Naive thymus-derived CD4-positive, alpha-beta T cell (primary cell): ENCODE measurements around the gene C21orf58. TPM values are rescaled to one million over a fixed set of nuclear protein-coding genes. Genes with fewer than 3 reads are reported as not detected.
A peak's percentile ranks its signal among the peaks of the same experiment; 100 is the strongest.
"Not testable (repeated sequence)": the region's sequence is repeated elsewhere in the genome, so short reads cannot be mapped to it uniquely, and the experiment has no call there.

ENCODE experiments used
- ATAC-seq: fragments of 150-1000 bp; cut with Tn5 transposase; 2 replicates; pipeline ENCODE4 v1.10.0; 2021; ENCODE audit warnings: mild to moderate bottlenecking, moderate library complexity
- CTCF ChIA-PET: fragments of 350-600 bp; sonication (Branson Sonifier 250); formaldehyde crosslinking; loops from one replicate; lab custom pipeline; 2021; ENCODE audit warnings: antibody characterized with exemption; lab: Charles Lee
- POLR2A ChIA-PET: fragments of 350-600 bp; sonication (Branson Sonifier 250); formaldehyde crosslinking; loops from one replicate; lab custom pipeline; 2021; ENCODE audit warnings: antibody characterized with exemption, inconsistent platforms; lab: Charles Lee
- DNase-seq, 9 donors: peaks; one replicate each; pipeline versions ENCODE4 v3.0.0 to v3.0.0-alpha.2; 2020 to 2022; ENCODE audit warnings: mixed read lengths in 1 of 9
- H3K27ac ChIP-seq: one replicate; pipeline ENCODE4 v1.7.0; 2013; ENCODE audit warnings: mild to moderate bottlenecking, low read depth, low read length, moderate library complexity
- H3K27me3 ChIP-seq, 2 donors: one replicate each; pipeline ENCODE4 v1.7.0; 2013; ENCODE audit warnings: low read length in 2 of 2, mild to moderate bottlenecking in 2 of 2, moderate library complexity in 2 of 2; ENCODE audit not compliant: control insufficient read depth in 2 of 2, insufficient read depth in 2 of 2
- H3K36me3 ChIP-seq, 3 experiments: 1 replicate in 2 of 3; 2 replicates in 1 of 3; pipeline ENCODE4 v1.7.0; 2013; ENCODE audit warnings: low read length in 3 of 3, mild to moderate bottlenecking in 3 of 3, moderate library complexity in 1 of 3; ENCODE audit not compliant: insufficient read depth in 3 of 3, control insufficient read depth in 2 of 3
- H3K4me1 ChIP-seq, 2 donors: one replicate each; pipeline ENCODE4 v1.7.0; 2013; ENCODE audit warnings: low read length in 2 of 2, mild to moderate bottlenecking in 2 of 2, moderate library complexity in 1 of 2; ENCODE audit not compliant: control insufficient read depth in 2 of 2, insufficient read depth in 2 of 2
- H3K4me3 ChIP-seq: 2 replicates; pipeline ENCODE4 v1.7.0; 2013; ENCODE audit warnings: mild to moderate bottlenecking, low read length
- H3K9me3 ChIP-seq, 3 experiments: 1 replicate in 2 of 3; 2 replicates in 1 of 3; pipeline ENCODE4 v1.7.0; 2013; ENCODE audit warnings: low read length in 3 of 3; ENCODE audit not compliant: control insufficient read depth in 2 of 3
- H3K27ac Mint-ChIP-seq, 9 donors: one replicate each; pipeline ENCODE4 v1.8.0; 2020 to 2022; ENCODE audit warnings: mixed read lengths in 9 of 9, mild to moderate bottlenecking in 8 of 9, moderate library complexity in 5 of 9, inconsistent platforms in 2 of 9
- H3K27me3 Mint-ChIP-seq, 5 donors: one replicate each; pipeline ENCODE4 v1.8.0; 2021 to 2022; ENCODE audit warnings: mixed read lengths in 5 of 5, mild to moderate bottlenecking in 1 of 5
- H3K36me3 Mint-ChIP-seq, 5 donors: one replicate each; pipeline ENCODE4 v1.8.0; 2020 to 2022; ENCODE audit warnings: mixed read lengths in 5 of 5, mild to moderate bottlenecking in 3 of 5, inconsistent platforms in 1 of 5
- H3K4me1 Mint-ChIP-seq, 7 donors: one replicate each; pipeline ENCODE4 v1.8.0; 2020 to 2022; ENCODE audit warnings: mixed read lengths in 7 of 7, mild to moderate bottlenecking in 3 of 7, inconsistent platforms in 1 of 7
- H3K4me3 Mint-ChIP-seq, 10 donors: one replicate each; pipeline ENCODE4 v1.8.0; 2020 to 2022; ENCODE audit warnings: mild to moderate bottlenecking in 10 of 10, mixed read lengths in 10 of 10, moderate library complexity in 6 of 10, inconsistent platforms in 2 of 10
- H3K9me3 Mint-ChIP-seq, 11 donors: one replicate each; pipeline ENCODE4 v1.8.0; 2020 to 2022; ENCODE audit warnings: mixed read lengths in 11 of 11, mild to moderate bottlenecking in 4 of 11, inconsistent platforms in 1 of 11, moderate library complexity in 1 of 11
- intact Hi-C, 2 donors: fragments of 100-400 bp; cut with micrococcal nuclease; formaldehyde crosslinking; loops; one replicate each; pipeline ENCODE4 v1.15.1; 2023
- polyA plus RNA-seq, 2 donors: library from polyadenylated mRNA; unstranded; fragments of 300-500 nt; fragmentation: Illumina TruSeq; gene quantifications; one replicate each; pipeline ENCODE4 v1.2.3, GENCODE V29; 2021
- total RNA-seq, 6 experiments: library from RNA in 5 of 6; stranded (reverse) in 5 of 6; gene quantifications; 1 replicate in 5 of 6; 2 replicates in 1 of 6; pipeline ENCODE4 v1.2.3 and lab custom pipeline; 2021 to 2026

C21orf58 gene
- total and polyA plus RNA-seq, 7 experiments from 2014 or later, result 0.59 to 38.4 (median 5.7) TPM

- ChIA-PET POLR2A (no interaction called here), CTCF (no interaction called here)
- no peak overlapping the region for H3K4me3 Mint-ChIP-seq
- no peak overlapping the region for H3K27ac ChIP-seq
- no peak overlapping the region for H3K4me3 ChIP-seq
- H3K27ac Mint-ChIP-seq, result no peak overlapping the region
- ATAC-seq (no peak), DNase-seq (no peak)
- H3K4me1 ChIP-seq, result no peaks in the 10 kb centered on the region
- H3K9me3 ChIP-seq, result no peaks in the 10 kb centered on the region
- H3K27me3 Mint-ChIP-seq, result no peaks in the 10 kb centered on the region
- no peaks in the 10 kb centered on the region for H3K36me3 ChIP-seq
- peaks cover 0 to 15% (median 0%) of the 10 kb centered on the region in 5 donors for H3K36me3 Mint-ChIP-seq
- intact Hi-C loops, result no loop called here
- peaks cover 0 to 18% (median 11%) of the 10 kb centered on the region in 7 donors for H3K4me1 Mint-ChIP-seq
- no peaks in the 10 kb centered on the region for H3K9me3 Mint-ChIP-seq
- no peaks in the 10 kb centered on the region for H3K27me3 ChIP-seq
These were observed 6.9 kb downstream of the C21orf58 start for GRCh38 chr21:46316708-46317324.

GRCh38 chr21:46314441-46315020 lies 9.1 kb downstream of the C21orf58 start:
- ATAC-seq (no peak), DNase-seq (no peak)
- Histone ChIP-seq H3K27ac (no peak overlapping the region), H3K36me3 (no peaks in the 10 kb centered on the region), H3K9me3 (no peaks in the 10 kb centered on the region), H3K4me3 (no peak overlapping the region), H3K27me3 (no peaks in the 10 kb centered on the region), H3K4me1 (no peaks in the 10 kb centered on the region)
- Mint-ChIP-seq H3K9me3 (peaks cover 0 to 3% (median 0%) of the 10 kb centered on the region in 11 donors), H3K4me1 (no peaks in the 10 kb centered on the region), H3K27ac (no peak overlapping the region), H3K4me3 (no peak overlapping the region), H3K36me3 (peaks cover 0 to 16% (median 0%) of the 10 kb centered on the region in 5 donors), H3K27me3 (no peaks in the 10 kb centered on the region)
- intact Hi-C loops, result no loop called here
- ChIA-PET CTCF (no interaction called here), POLR2A (no interaction called here)

GRCh38 chr21:46312949-46313348 lies 10.7 kb downstream of the C21orf58 start:
- CTCF ChIA-PET, result interaction anchor here (1.3 kb wide), 1 partner anchor 22 kb away, joined by 3 read pairs; no protein-coding TSS in a partner anchor

GRCh38 chr21:46311568-46311967 lies 12.1 kb downstream of the C21orf58 start:
- Histone ChIP-seq H3K9me3 (no peaks in the 10 kb centered on the region), H3K4me1 (no peaks in the 10 kb centered on the region), H3K4me3 (no peak overlapping the region), H3K27me3 (no peaks in the 10 kb centered on the region), H3K36me3 (no peaks in the 10 kb centered on the region), H3K27ac (no peak overlapping the region)
- no peak for ATAC-seq
- Mint-ChIP-seq H3K27ac (peak overlapping the region in 1 of 9 donors; percentile 38), H3K36me3 (peaks cover 0 to 27% (median 5%) of the 10 kb centered on the region in 5 donors), H3K27me3 (no peaks in the 10 kb centered on the region), H3K4me3 (no peak overlapping the region), H3K4me1 (peaks cover 0 to 6% (median 0%) of the 10 kb centered on the region in 7 donors), H3K9me3 (peaks cover 0 to 3% (median 0%) of the 10 kb centered on the region in 11 donors)
- no peak for DNase-seq
- intact Hi-C loops, result no loop called here
- ChIA-PET POLR2A (interaction anchor here (1.0 kb wide), 1 partner anchor 51 kb away, joined by 5 read pairs; no protein-coding TSS in a partner anchor), CTCF (no interaction called here)

More at GRCh38 chr21:46312949-46313348, 10.7 kb downstream of the C21orf58 start:
- peaks cover 0 to 21% (median 0%) of the 10 kb centered on the region in 5 donors for H3K36me3 Mint-ChIP-seq
- no peak for DNase-seq
- H3K4me3 ChIP-seq, result no peak overlapping the region
- ATAC-seq, result no peak
- no peaks in the 10 kb centered on the region for H3K4me1 ChIP-seq
- H3K27ac Mint-ChIP-seq, result no peak overlapping the region
- intact Hi-C loops, result no loop called here
- no peaks in the 10 kb centered on the region for H3K27me3 ChIP-seq
- no peak overlapping the region for H3K4me3 Mint-ChIP-seq
- no peaks in the 10 kb centered on the region for H3K27me3 Mint-ChIP-seq
- H3K36me3 ChIP-seq, result no peaks in the 10 kb centered on the region
- H3K9me3 Mint-ChIP-seq, result peaks cover 0 to 3% (median 0%) of the 10 kb centered on the region in 11 donors
- no peaks in the 10 kb centered on the region for H3K4me1 Mint-ChIP-seq
- H3K9me3 ChIP-seq, result no peaks in the 10 kb centered on the region
- POLR2A ChIA-PET, result no interaction called here
- no peak overlapping the region for H3K27ac ChIP-seq

- intact Hi-C loops, H3K4me1 Mint-ChIP-seq, H3K4me3 ChIP-seq, H3K27ac Mint-ChIP-seq, H3K36me3 ChIP-seq, H3K4me3 Mint-ChIP-seq, ATAC-seq, DNase-seq, H3K27ac ChIP-seq, POLR2A ChIA-PET, H3K4me1 ChIP-seq, H3K9me3 Mint-ChIP-seq, H3K27me3 ChIP-seq, H3K9me3 ChIP-seq, H3K27me3 Mint-ChIP-seq, CTCF ChIA-PET: not testable (repeated sequence)
- H3K36me3 Mint-ChIP-seq, result peaks cover 0 to 28% (median 5%) of the 10 kb centered on the region in 5 donors
These were observed 13.4 kb downstream of the C21orf58 start for GRCh38 chr21:46310260-46310659.

GRCh38 chr21:46308431-46308830 lies 15.2 kb downstream of the C21orf58 start:
- intact Hi-C loops, result no loop called here

More at GRCh38 chr21:46308431-46308830, 15.2 kb downstream of the C21orf58 start:
- Mint-ChIP-seq H3K9me3 (peaks cover 0 to 3% (median 0%) of the 10 kb centered on the region in 11 donors), H3K4me1 (peaks cover 0 to 6% (median 0%) of the 10 kb centered on the region in 7 donors), H3K27me3 (no peaks in the 10 kb centered on the region), H3K36me3 (peaks cover 0 to 35% (median 14%) of the 10 kb centered on the region in 5 donors), H3K27ac (no peak overlapping the region), H3K4me3 (no peak overlapping the region)
- H3K27me3 ChIP-seq, result no peaks in the 10 kb centered on the region
- no peaks in the 10 kb centered on the region for H3K9me3 ChIP-seq
- H3K4me1 ChIP-seq, result no peaks in the 10 kb centered on the region
- no peak overlapping the region for H3K27ac ChIP-seq
- ATAC-seq, result no peak
- no peak overlapping the region for H3K4me3 ChIP-seq
- DNase-seq, result no peak
- POLR2A ChIA-PET, result no interaction called here
- no peaks in the 10 kb centered on the region for H3K36me3 ChIP-seq
- CTCF ChIA-PET, result no interaction called here
